Measurements from ENCODE around the gene RGL4.

DNA sequence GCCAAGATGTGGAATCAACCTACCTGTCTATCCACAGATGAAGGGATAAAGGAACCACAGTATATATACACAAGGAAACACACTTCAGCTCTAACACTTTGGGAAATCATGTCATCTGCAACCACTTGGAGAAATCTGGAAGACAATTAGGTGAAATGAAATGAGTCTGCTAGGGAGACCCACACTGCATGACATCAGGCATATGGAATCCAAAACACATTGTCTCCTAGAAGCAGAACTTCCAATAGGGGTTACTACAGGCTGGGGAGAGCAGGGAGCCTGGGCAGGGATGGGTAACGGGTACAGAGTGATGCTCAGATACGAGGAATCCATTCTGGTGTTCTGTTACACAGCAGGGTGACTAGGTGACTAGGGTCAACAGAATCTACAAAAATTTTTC lies 18.3 kb downstream of the RGL4 start:
- TF ChIP-seq, protein P1, sequence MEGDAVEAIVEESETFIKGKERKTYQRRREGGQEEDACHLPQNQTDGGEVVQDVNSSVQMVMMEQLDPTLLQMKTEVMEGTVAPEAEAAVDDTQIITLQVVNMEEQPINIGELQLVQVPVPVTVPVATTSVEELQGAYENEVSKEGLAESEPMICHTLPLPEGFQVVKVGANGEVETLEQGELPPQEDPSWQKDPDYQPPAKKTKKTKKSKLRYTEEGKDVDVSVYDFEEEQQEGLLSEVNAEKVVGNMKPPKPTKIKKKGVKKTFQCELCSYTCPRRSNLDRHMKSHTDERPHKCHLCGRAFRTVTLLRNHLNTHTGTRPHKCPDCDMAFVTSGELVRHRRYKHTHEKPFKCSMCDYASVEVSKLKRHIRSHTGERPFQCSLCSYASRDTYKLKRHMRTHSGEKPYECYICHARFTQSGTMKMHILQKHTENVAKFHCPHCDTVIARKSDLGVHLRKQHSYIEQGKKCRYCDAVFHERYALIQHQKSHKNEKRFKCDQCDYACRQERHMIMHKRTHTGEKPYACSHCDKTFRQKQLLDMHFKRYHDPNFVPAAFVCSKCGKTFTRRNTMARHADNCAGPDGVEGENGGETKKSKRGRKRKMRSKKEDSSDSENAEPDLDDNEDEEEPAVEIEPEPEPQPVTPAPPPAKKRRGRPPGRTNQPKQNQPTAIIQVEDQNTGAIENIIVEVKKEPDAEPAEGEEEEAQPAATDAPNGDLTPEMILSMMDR (IDR thresholded peaks at IDR 0.05): no peak
- TF ChIP-seq POLR2A (IDR thresholded peaks at IDR 0.05): no peak
